Stimulated activated naive CD4-positive, alpha-beta T cell (primary cell): ENCODE results near the gene TNFAIP2.

ENCODE experiments used
- DNase-seq, 6 experiments: peaks; one replicate each; lab custom pipeline; 2025; lab: John Stamatoyannopoulos, UW

Gene TNFAIP2

GRCh38 chr14:103093856-103094405, 29.3 kb upstream of the TNFAIP2 start:
- no peak for DNase-seq

GRCh38 chr14:103094406-103095209, 28.7 kb upstream of the TNFAIP2 start, which contains the start of gene EXOC3L4:
Gene EXOC3L4, plus strand, starts transcription at chr14:103094725. Its CDS starts 5,495 bp downstream, at chr14:103100220.
- DNase-seq = no peak

- no peak for DNase-seq
Observed at GRCh38 chr14:103095210-103095778, 28.0 kb upstream of the TNFAIP2 start.

GRCh38 chr14:103096387-103096786, 26.9 kb upstream of the TNFAIP2 start:
- no peak for DNase-seq

- no peak for DNase-seq
Observed at GRCh38 chr14:103097244-103097993, 25.8 kb upstream of the TNFAIP2 start.

GRCh38 chr14:103097994-103098957, 25.0 kb upstream of the TNFAIP2 start:
- no peak for DNase-seq

- DNase-seq = no peak
Observed at GRCh38 chr14:103099081-103099732, 24.1 kb upstream of the TNFAIP2 start.

GRCh38 chr14:103099733-103100280, 23.5 kb upstream of the TNFAIP2 start:
- no peak for DNase-seq

- no peak for DNase-seq
Observed at GRCh38 chr14:103100281-103101121, 22.8 kb upstream of the TNFAIP2 start.

- no peak for DNase-seq
Observed at GRCh38 chr14:103101257-103101962, 21.9 kb upstream of the TNFAIP2 start.

- DNase-seq = no peak
Observed at GRCh38 chr14:103101963-103102688, 21.1 kb upstream of the TNFAIP2 start.

- DNase-seq = no peak
Observed at GRCh38 chr14:103102689-103103260, 20.5 kb upstream of the TNFAIP2 start.

GRCh38 chr14:103103461-103104388, 19.5 kb upstream of the TNFAIP2 start:
- no peak for DNase-seq

- no peak for DNase-seq
Observed at GRCh38 chr14:103104389-103104653, 18.9 kb upstream of the TNFAIP2 start.

- peak; percentile 41 to 78 (median 58) for DNase-seq
Observed at GRCh38 chr14:103104654-103105452, 18.4 kb upstream of the TNFAIP2 start.

GRCh38 chr14:103105580-103106150, 17.6 kb upstream of the TNFAIP2 start:
- DNase-seq = peak in 2 of 6 experiments; percentile 10 to 14
